Rectal smooth muscle tissue (tissue), 1 donor: Measurements from ENCODE around the gene COLGALT1.
"Not testable (repeated sequence)": the region's sequence is repeated elsewhere in the genome, so short reads cannot be mapped to it uniquely, and the experiment has no call there.

Source experiments
- H3K27ac ChIP-seq: one replicate; pipeline ENCODE4 v1.7.0; 2013; ENCODE audit warnings: low read depth, low read length, inconsistent platforms
- H3K27me3 ChIP-seq: one replicate; pipeline ENCODE4 v1.7.0; 2013; ENCODE audit warnings: low read length; ENCODE audit not compliant: control insufficient read depth, insufficient read depth
- H3K36me3 ChIP-seq: one replicate; pipeline ENCODE4 v1.7.0; 2013; ENCODE audit warnings: low read length; ENCODE audit not compliant: control insufficient read depth, insufficient read depth
- H3K4me1 ChIP-seq: one replicate; pipeline ENCODE4 v1.7.0; 2013; ENCODE audit warnings: low read length; ENCODE audit not compliant: control insufficient read depth, insufficient read depth
- H3K4me3 ChIP-seq: one replicate; pipeline ENCODE4 v1.7.0; 2013; ENCODE audit warnings: low read length
- H3K9ac ChIP-seq: one replicate; pipeline ENCODE4 v1.7.0; 2013; ENCODE audit warnings: low read length

The COLGALT1 gene

DNA sequence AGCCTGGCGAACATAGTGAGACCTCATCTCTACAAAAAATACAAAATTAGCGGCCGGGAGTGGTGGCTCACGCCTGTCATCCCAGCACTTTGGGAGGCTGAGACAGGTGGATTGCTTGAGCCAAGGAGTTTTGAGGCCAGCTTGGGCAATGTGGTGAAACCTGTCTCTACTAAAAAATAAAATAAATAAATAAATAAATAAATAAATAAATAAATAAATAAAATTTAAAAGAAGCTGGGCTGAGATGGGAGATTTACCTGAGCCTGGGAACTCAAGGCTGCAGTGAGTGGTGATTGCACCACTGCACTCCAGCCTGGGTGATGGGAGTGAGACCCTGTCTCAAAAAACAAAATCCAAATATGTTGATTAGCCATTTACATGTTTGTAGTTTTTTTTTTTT lies 2.7 kb upstream of the COLGALT1 start:
- not testable (repeated sequence) for H3K9ac ChIP-seq, H3K4me3 ChIP-seq, H3K36me3 ChIP-seq, H3K27me3 ChIP-seq, H3K27ac ChIP-seq, H3K4me1 ChIP-seq

DNA sequence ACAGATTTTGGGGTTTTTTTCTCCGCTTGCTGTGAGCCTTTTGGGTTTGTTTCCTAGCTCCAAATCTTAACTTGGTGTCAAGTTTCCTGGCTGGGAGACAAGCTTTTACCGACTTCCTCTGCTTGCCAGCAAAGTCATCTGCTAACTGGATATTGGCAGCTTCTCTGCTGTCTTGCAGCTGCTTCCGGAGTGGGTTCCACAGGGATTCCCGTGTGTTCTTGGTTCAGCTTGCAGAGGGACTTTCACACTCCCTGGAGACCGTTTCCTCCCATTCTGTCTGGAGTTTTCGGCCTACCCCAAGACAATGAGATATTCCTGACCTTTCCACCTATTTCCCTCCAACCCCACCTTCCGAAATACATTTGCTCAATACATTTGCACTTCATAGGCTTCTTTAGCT lies 2.2 kb upstream of the COLGALT1 start:
- Histone ChIP-seq H3K4me1 (no peaks in the 10 kb centered on the region), H3K4me3 (no peak overlapping the region), H3K36me3 (no peaks in the 10 kb centered on the region), H3K27me3 (no peaks in the 10 kb centered on the region), H3K27ac (no peak overlapping the region), H3K9ac (no peak overlapping the region)

GRCh38 chr19:17554968-17555479 lies 425 bp upstream of the COLGALT1 start:
- H3K27ac ChIP-seq = peak overlapping the region; percentile 21
- no peaks in the 10 kb centered on the region for H3K4me1 ChIP-seq
- peaks cover 9% of the 10 kb centered on the region for H3K36me3 ChIP-seq
- H3K4me3 ChIP-seq = peak overlapping the region; percentile 56
- no peaks in the 10 kb centered on the region for H3K27me3 ChIP-seq
- H3K9ac ChIP-seq = peak overlapping the region; percentile 45

- Histone ChIP-seq H3K4me1 (no peaks in the 10 kb centered on the region), H3K9ac (peak overlapping the region; percentile 21), H3K36me3 (peaks cover 13% of the 10 kb centered on the region), H3K27ac (peak overlapping the region; percentile 57), H3K27me3 (no peaks in the 10 kb centered on the region), H3K4me3 (peak overlapping the region; percentile 75)
Measured at GRCh38 chr19:17555929-17556813, 722 bp downstream of the COLGALT1 start.

- no peak overlapping the region for H3K9ac ChIP-seq
- peak overlapping the region; percentile 75 for H3K4me3 ChIP-seq
- peaks cover 15% of the 10 kb centered on the region for H3K36me3 ChIP-seq
- no peaks in the 10 kb centered on the region for H3K4me1 ChIP-seq
- H3K27ac ChIP-seq = no peak overlapping the region
- H3K27me3 ChIP-seq = no peaks in the 10 kb centered on the region
Measured at GRCh38 chr19:17556995-17557394, 1.5 kb downstream of the COLGALT1 start.

GRCh38 chr19:17557466-17557865 lies 2.0 kb downstream of the COLGALT1 start:
- Histone ChIP-seq H3K27me3 (no peaks in the 10 kb centered on the region), H3K9ac (no peak overlapping the region), H3K4me1 (no peaks in the 10 kb centered on the region), H3K4me3 (no peak overlapping the region), H3K27ac (no peak overlapping the region), H3K36me3 (peaks cover 15% of the 10 kb centered on the region)

GRCh38 chr19:17560205-17560595 lies 4.8 kb downstream of the COLGALT1 start:
- H3K27me3 ChIP-seq = no peaks in the 10 kb centered on the region
- H3K4me1 ChIP-seq = no peaks in the 10 kb centered on the region
- no peak overlapping the region for H3K9ac ChIP-seq
- peaks cover 17% of the 10 kb centered on the region for H3K36me3 ChIP-seq
- no peak overlapping the region for H3K4me3 ChIP-seq
- H3K27ac ChIP-seq = no peak overlapping the region

DNA sequence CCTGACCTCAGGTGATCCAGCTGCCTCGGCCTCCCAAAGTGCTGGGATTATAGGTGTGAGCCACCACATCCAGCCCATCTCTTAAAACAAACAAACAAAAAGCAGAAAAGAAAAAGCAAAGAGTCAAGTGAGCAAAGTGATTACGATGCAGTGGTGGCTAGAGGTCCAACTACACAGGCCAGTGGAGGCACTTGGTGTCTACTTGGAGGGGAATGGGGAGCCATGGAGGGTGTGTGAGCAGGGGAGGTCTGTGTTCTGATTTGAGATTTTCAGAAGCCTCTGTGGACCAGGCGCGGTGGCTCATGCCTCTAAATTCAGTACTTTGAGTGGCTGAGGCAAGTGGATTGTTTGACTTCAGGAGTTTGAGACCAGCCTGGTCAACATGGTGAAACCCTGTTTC lies 6.6 kb downstream of the COLGALT1 start:
- H3K4me1 ChIP-seq = no peaks in the 10 kb centered on the region
- H3K27ac ChIP-seq = no peak overlapping the region
- peaks cover 17% of the 10 kb centered on the region for H3K36me3 ChIP-seq

DNA sequence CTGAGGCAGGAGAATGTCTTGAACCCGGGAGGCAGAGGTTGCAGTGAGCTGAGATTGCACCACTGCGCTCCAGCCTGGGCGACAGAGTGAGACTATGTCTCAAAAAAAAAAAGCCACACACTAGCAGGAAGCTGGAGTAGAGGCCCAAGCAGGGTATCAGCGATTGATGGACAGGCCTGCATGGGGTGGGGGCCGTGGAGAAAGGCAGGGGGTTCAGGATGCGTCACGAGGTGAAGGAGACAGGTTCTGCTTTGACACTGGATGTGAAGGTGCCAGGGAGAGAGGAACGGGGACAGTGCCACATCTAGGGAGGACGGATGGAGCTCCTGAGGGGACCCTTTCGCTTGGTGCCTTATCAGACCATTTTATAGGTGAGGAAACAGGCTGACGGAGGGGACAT lies 7.1 kb downstream of the COLGALT1 start:
- Histone ChIP-seq H3K27ac (no peak overlapping the region), H3K36me3 (peaks cover 20% of the 10 kb centered on the region)

More for the DNA sequence above, 6.6 kb downstream of the COLGALT1 start:
- H3K9ac ChIP-seq = no peak overlapping the region
- no peaks in the 10 kb centered on the region for H3K27me3 ChIP-seq
- H3K4me3 ChIP-seq = no peak overlapping the region

GRCh38 chr19:17564781-17565180 lies 9.3 kb downstream of the COLGALT1 start:
- no peaks in the 10 kb centered on the region for H3K27me3 ChIP-seq
- no peak overlapping the region for H3K4me3 ChIP-seq
- no peaks in the 10 kb centered on the region for H3K4me1 ChIP-seq
- no peak overlapping the region for H3K9ac ChIP-seq
- no peak overlapping the region for H3K27ac ChIP-seq
- H3K36me3 ChIP-seq = peaks cover 25% of the 10 kb centered on the region

More for the DNA sequence above, 7.1 kb downstream of the COLGALT1 start:
- Histone ChIP-seq H3K27me3 (no peaks in the 10 kb centered on the region), H3K9ac (no peak overlapping the region), H3K4me3 (no peak overlapping the region), H3K4me1 (no peaks in the 10 kb centered on the region)

DNA sequence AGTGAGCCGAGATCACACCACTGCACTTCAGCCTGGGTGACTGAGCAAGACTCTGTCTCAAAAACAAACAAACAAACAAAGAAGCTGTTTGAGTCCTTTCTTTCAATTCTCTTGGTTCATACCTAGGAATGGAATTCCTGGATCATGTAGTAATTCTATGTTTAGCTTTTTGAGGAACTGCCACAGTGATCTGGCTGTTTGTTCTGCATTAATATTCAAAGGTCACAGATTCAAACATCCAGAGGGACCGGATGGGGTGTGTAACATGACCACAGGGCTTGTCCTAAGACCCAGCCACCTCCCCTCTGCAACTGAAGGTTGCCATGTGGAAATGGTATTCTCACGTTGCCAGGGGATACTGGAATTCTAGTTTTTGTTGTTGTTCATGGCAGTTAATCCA lies 10.2 kb downstream of the COLGALT1 start:
- Histone ChIP-seq H3K4me1 (no peaks in the 10 kb centered on the region), H3K4me3 (no peak overlapping the region), H3K27me3 (no peaks in the 10 kb centered on the region), H3K27ac (no peak overlapping the region), H3K36me3 (peaks cover 18% of the 10 kb centered on the region), H3K9ac (no peak overlapping the region)

DNA sequence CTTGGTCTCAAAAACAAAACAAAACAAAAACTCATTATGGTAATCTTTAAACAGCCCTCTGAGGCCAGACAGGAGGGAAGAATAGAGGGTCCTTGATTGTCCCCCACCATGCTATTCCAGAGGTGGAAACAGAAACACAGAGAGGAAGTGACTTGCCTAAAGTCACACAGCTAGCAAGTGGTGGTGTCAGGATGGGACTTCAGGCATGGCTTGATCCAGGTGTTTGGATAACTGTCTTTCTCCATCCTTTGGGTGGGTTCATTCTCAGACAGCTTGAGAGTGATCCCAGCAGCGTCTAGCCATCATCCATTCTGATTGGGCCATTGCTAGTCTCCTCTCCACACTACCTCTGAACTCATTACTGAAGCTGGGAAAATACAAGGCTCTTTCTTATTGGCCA lies 12.5 kb downstream of the COLGALT1 start:
- H3K4me3 ChIP-seq = no peak overlapping the region
- peaks cover 18% of the 10 kb centered on the region for H3K36me3 ChIP-seq
- no peaks in the 10 kb centered on the region for H3K4me1 ChIP-seq
- no peak overlapping the region for H3K27ac ChIP-seq
- H3K9ac ChIP-seq = no peak overlapping the region
- no peaks in the 10 kb centered on the region for H3K27me3 ChIP-seq

- peaks cover 18% of the 10 kb centered on the region for H3K36me3 ChIP-seq
- not testable (repeated sequence) for H3K27me3 ChIP-seq, H3K27ac ChIP-seq, H3K4me3 ChIP-seq, H3K9ac ChIP-seq, H3K4me1 ChIP-seq
Measured at GRCh38 chr19:17570291-17570690, 14.8 kb downstream of the COLGALT1 start.
